HepG2 (cell line): ENCODE results near the gene ASH1L.

Experiments
- CTCF ChIP-seq: sonication (generic); formaldehyde crosslinking; IDR thresholded peaks from 2 replicates; pipeline ENCODE4 v1.5.0; 2020; ENCODE audit warnings: mild to moderate bottlenecking, missing genetic modification reagents, moderate library complexity
- EZH2 ChIP-seq: conservative IDR thresholded peaks from 2 replicates; pipeline ENCODE4 v1.6.1; 2012; ENCODE audit warnings: mild to moderate bottlenecking, low read depth, low read length, moderate library complexity
- FOXO1 ChIP-seq: sonication (generic); formaldehyde crosslinking; IDR thresholded peaks from 2 replicates; pipeline ENCODE4 v1.4.0; 2020; ENCODE audit warnings: missing genetic modification reagents
- JUN ChIP-seq: sonication (generic); formaldehyde crosslinking; IDR thresholded peaks from 2 replicates; pipeline ENCODE4 v1.4.0; 2020; ENCODE audit warnings: mild to moderate bottlenecking, missing genetic modification reagents
- KDM1A ChIP-seq: IDR thresholded peaks from 2 replicates; pipeline ENCODE4 v1.6.1; 2016; ENCODE audit warnings: missing compliant biosample characterization
- PAF1 ChIP-seq: IDR thresholded peaks from 2 replicates; pipeline ENCODE4 v1.6.1; 2016; ENCODE audit warnings: missing genetic modification reagents, missing compliant biosample characterization
- ZBTB44 ChIP-seq: sonication (generic); formaldehyde crosslinking; IDR thresholded peaks from 2 replicates; pipeline ENCODE4 v1.4.0; 2020; ENCODE audit warnings: missing genetic modification reagents
- ZNF331 ChIP-seq: sonication (generic); formaldehyde crosslinking; IDR thresholded peaks from 2 replicates; pipeline ENCODE4 v1.4.0; 2020; ENCODE audit warnings: missing genetic modification reagents
- TF ChIP-seq, protein P1 (sequence below): IDR thresholded peaks from 2 replicates; pipeline ENCODE4 v1.6.1; 2012; ENCODE audit warnings: inconsistent platforms

GRCh38 chr1:155322953-155323728 lies 239.5 kb downstream of the ASH1L start:
- TF ChIP-seq EZH2 = no peak
- TF ChIP-seq ZNF331 (CRISPR knock-in tag) = peak; percentile 34; the same call in 1 of the 2 replicates
- no peak for TF ChIP-seq JUN
- no peak for TF ChIP-seq PAF1 (CRISPR knock-in tag)
- TF ChIP-seq FOXO1 (CRISPR knock-in tag) = no peak
- no peak for TF ChIP-seq ZBTB44 (CRISPR knock-in tag)
- no peak for TF ChIP-seq KDM1A
- TF ChIP-seq, protein P1, sequence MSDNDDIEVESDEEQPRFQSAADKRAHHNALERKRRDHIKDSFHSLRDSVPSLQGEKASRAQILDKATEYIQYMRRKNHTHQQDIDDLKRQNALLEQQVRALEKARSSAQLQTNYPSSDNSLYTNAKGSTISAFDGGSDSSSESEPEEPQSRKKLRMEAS = peak; percentile 45; the same call in 1 of the 2 replicates
- peak; percentile 92 for TF ChIP-seq CTCF (CRISPR knock-in tag)
